Activated T-cell treated with anti-CD3 and anti-CD28 coated beads, Interleukin-2, amount 50 U/mL, for 4 hours (primary cell): Measurements from ENCODE around the gene OLFM2. TPM values are rescaled to one million over a fixed set of nuclear protein-coding genes. Genes with fewer than 3 reads are reported as not detected.

ENCODE experiments used
- ATAC-seq, 2 donors: fragments of 200-7000 bp; cut with Tn5 transposase; one replicate each; pipeline ENCODE4 v1.10.0; 2021
- DNase-seq: peaks from one replicate; pipeline ENCODE4 v3.0.0-alpha.2; 2020
- H3K27me3 Mint-ChIP-seq: one replicate; pipeline ENCODE4 v1.8.0; 2021; ENCODE audit warnings: low read depth, mixed read lengths
- H3K36me3 Mint-ChIP-seq: one replicate; pipeline ENCODE4 v1.8.0; 2022; ENCODE audit warnings: mixed read lengths; ENCODE audit not compliant: insufficient read depth
- H3K4me1 Mint-ChIP-seq: one replicate; pipeline ENCODE4 v1.8.0; 2021; ENCODE audit warnings: low read depth, mixed read lengths
- H3K4me3 Mint-ChIP-seq: one replicate; pipeline ENCODE4 v1.8.0; 2021; ENCODE audit warnings: mild to moderate bottlenecking, moderate library complexity, mixed read lengths
- H3K9me3 Mint-ChIP-seq: one replicate; pipeline ENCODE4 v1.8.0; 2021; ENCODE audit warnings: mixed read lengths
- total RNA-seq, 3 donors: library from RNA; stranded (reverse); gene quantifications; one replicate each; pipeline ENCODE4 v1.2.1, GENCODE V29; 2021

Gene OLFM2
- total RNA-seq, 3 donors from 2014 or later, result 0.11 to 0.56 (median 0.24) TPM

GRCh38 chr19:9872618-9873242 lies 63.6 kb downstream of the OLFM2 start:
- H3K9me3 Mint-ChIP-seq, result no peaks in the 10 kb centered on the region
- ATAC-seq (no peak), DNase-seq (no peak)
- H3K27me3 Mint-ChIP-seq, result no peaks in the 10 kb centered on the region
- H3K4me1 Mint-ChIP-seq, result no peaks in the 10 kb centered on the region
- no peaks in the 10 kb centered on the region for H3K36me3 Mint-ChIP-seq
- H3K4me3 Mint-ChIP-seq, result no peak overlapping the region

GRCh38 chr19:9871626-9872338 lies 64.5 kb downstream of the OLFM2 start:
- Mint-ChIP-seq H3K27me3 (no peaks in the 10 kb centered on the region), H3K36me3 (no peaks in the 10 kb centered on the region), H3K4me3 (no peak overlapping the region), H3K4me1 (peaks cover 3% of the 10 kb centered on the region), H3K9me3 (no peaks in the 10 kb centered on the region)
- ATAC-seq (no peak), DNase-seq (no peak)

GRCh38 chr19:9868983-9869617 lies 67.2 kb downstream of the OLFM2 start:
- Mint-ChIP-seq H3K4me1 (peaks cover 23% of the 10 kb centered on the region), H3K36me3 (no peaks in the 10 kb centered on the region), H3K9me3 (no peaks in the 10 kb centered on the region), H3K4me3 (no peak overlapping the region), H3K27me3 (no peaks in the 10 kb centered on the region)
- DNase-seq (no peak), ATAC-seq (no peak)

GRCh38 chr19:9865732-9866501 lies 70.4 kb downstream of the OLFM2 start:
- Mint-ChIP-seq H3K27me3 (no peaks in the 10 kb centered on the region), H3K4me3 (no peak overlapping the region), H3K36me3 (no peaks in the 10 kb centered on the region), H3K4me1 (peaks cover 52% of the 10 kb centered on the region), H3K9me3 (no peaks in the 10 kb centered on the region)
- no peak for DNase-seq
- peak; percentile 53 to 56 for ATAC-seq

- peak overlapping the region; percentile 11 for H3K4me3 Mint-ChIP-seq
- H3K9me3 Mint-ChIP-seq, result no peaks in the 10 kb centered on the region
- no peaks in the 10 kb centered on the region for H3K36me3 Mint-ChIP-seq
- ATAC-seq (peak; percentile 81 to 89), DNase-seq (peak; percentile 27)
- H3K4me1 Mint-ChIP-seq, result peaks cover 69% of the 10 kb centered on the region
- no peaks in the 10 kb centered on the region for H3K27me3 Mint-ChIP-seq
Observed at GRCh38 chr19:9863759-9864158, 72.6 kb downstream of the OLFM2 start.

- DNase-seq (no peak), ATAC-seq (no peak)
- Mint-ChIP-seq H3K36me3 (no peaks in the 10 kb centered on the region), H3K27me3 (no peaks in the 10 kb centered on the region), H3K4me1 (peaks cover 77% of the 10 kb centered on the region), H3K9me3 (no peaks in the 10 kb centered on the region), H3K4me3 (peak overlapping the region; percentile 22)
Observed at GRCh38 chr19:9862938-9863337, 73.4 kb downstream of the OLFM2 start.

GRCh38 chr19:9861503-9861902 lies 74.8 kb downstream of the OLFM2 start:
- Mint-ChIP-seq H3K4me1 (peaks cover 86% of the 10 kb centered on the region), H3K36me3 (no peaks in the 10 kb centered on the region), H3K4me3 (no peak overlapping the region), H3K9me3 (no peaks in the 10 kb centered on the region), H3K27me3 (no peaks in the 10 kb centered on the region)
- no peak for ATAC-seq
- no peak for DNase-seq

GRCh38 chr19:9860407-9860806 lies 75.9 kb downstream of the OLFM2 start:
- no peak for DNase-seq
- Mint-ChIP-seq H3K36me3 (no peaks in the 10 kb centered on the region), H3K27me3 (no peaks in the 10 kb centered on the region), H3K9me3 (no peaks in the 10 kb centered on the region), H3K4me1 (peaks cover 82% of the 10 kb centered on the region), H3K4me3 (no peak overlapping the region)
- ATAC-seq, result no peak

GRCh38 chr19:9858766-9859165 lies 77.5 kb downstream of the OLFM2 start:
- H3K27me3 Mint-ChIP-seq, result no peaks in the 10 kb centered on the region
- no peaks in the 10 kb centered on the region for H3K9me3 Mint-ChIP-seq
- peaks cover 73% of the 10 kb centered on the region for H3K4me1 Mint-ChIP-seq
- H3K4me3 Mint-ChIP-seq, result no peak overlapping the region
- no peak for DNase-seq
- peaks cover 2% of the 10 kb centered on the region for H3K36me3 Mint-ChIP-seq
- ATAC-seq, result no peak

GRCh38 chr19:9857920-9858746 lies 78.2 kb downstream of the OLFM2 start:
- DNase-seq (no peak), ATAC-seq (peak; percentile 77 to 78)
- Mint-ChIP-seq H3K4me1 (peaks cover 69% of the 10 kb centered on the region), H3K36me3 (peaks cover 3% of the 10 kb centered on the region), H3K27me3 (no peaks in the 10 kb centered on the region), H3K4me3 (peak overlapping the region; percentile 78), H3K9me3 (no peaks in the 10 kb centered on the region)

- DNase-seq (no peak), ATAC-seq (no peak)
- H3K9me3 Mint-ChIP-seq, result no peaks in the 10 kb centered on the region
- H3K4me3 Mint-ChIP-seq, result peak overlapping the region; percentile 78
- H3K27me3 Mint-ChIP-seq, result no peaks in the 10 kb centered on the region
- peaks cover 3% of the 10 kb centered on the region for H3K36me3 Mint-ChIP-seq
- H3K4me1 Mint-ChIP-seq, result peaks cover 66% of the 10 kb centered on the region
Observed at GRCh38 chr19:9857076-9857721, 79.1 kb downstream of the OLFM2 start.

- Mint-ChIP-seq H3K27me3 (no peaks in the 10 kb centered on the region), H3K9me3 (no peaks in the 10 kb centered on the region), H3K4me3 (peak overlapping the region; percentile 37), H3K36me3 (peaks cover 5% of the 10 kb centered on the region), H3K4me1 (peaks cover 60% of the 10 kb centered on the region)
- ATAC-seq (no peak), DNase-seq (no peak)
Observed at GRCh38 chr19:9856609-9857008, 79.7 kb downstream of the OLFM2 start.

GRCh38 chr19:9854282-9854846 lies 82.0 kb downstream of the OLFM2 start:
- H3K36me3 Mint-ChIP-seq, result peaks cover 5% of the 10 kb centered on the region
- no peaks in the 10 kb centered on the region for H3K27me3 Mint-ChIP-seq
- ATAC-seq (no peak), DNase-seq (no peak)
- H3K4me1 Mint-ChIP-seq, result peaks cover 41% of the 10 kb centered on the region
- no peaks in the 10 kb centered on the region for H3K9me3 Mint-ChIP-seq
- no peak overlapping the region for H3K4me3 Mint-ChIP-seq
